ENCODE results near the gene CENPC. TPM values are rescaled to one million over a fixed set of nuclear protein-coding genes. Genes with fewer than 3 reads are reported as not detected.

Gene CENPC
- total RNA-seq, 2 donors from 2014 or later = 22.9 to 32.3 TPM

DNA sequence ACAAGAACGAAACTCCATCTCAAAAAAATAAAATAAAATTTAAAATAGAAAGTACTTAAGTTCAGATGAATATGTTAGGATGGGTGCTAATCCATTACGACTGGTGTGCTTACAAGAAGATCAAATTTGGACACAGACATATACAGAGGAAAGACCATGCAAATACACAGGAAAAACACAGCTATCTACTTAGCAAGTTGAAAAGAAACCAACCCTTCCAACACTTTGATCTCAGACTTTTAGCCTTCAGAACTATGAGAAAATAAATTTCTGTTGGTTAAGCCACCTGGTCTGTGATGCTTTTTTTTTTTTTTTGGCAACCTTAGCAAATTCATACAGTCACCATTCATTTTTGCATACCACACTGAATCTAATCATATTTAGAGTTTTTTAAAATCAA is 116.5 kb downstream of the CENPC start:
- no peak for DNase-seq
- 84% methylated on average over 2 of the region's 2 CpGs; no CpG with 5 or more reads in 1 of the 2 experiments for WGBS, 2 experiments (ENCODE audit: insufficient coverage in 1 of 2, insufficient read length in 1 of 2)
- no peak overlapping the region for H3K4me3 Mint-ChIP-seq

More for the DNA sequence above, 116.5 kb downstream of the CENPC start:
- H3K9me3 ChIP-seq (ENCODE audit: control insufficient read depth, low read length) = no peaks in the 10 kb centered on the region
- H3K4me3 ChIP-seq (ENCODE audit: low read length) = no peak overlapping the region
- H3K4me1 ChIP-seq (ENCODE audit: control insufficient read depth, insufficient read depth, low read length) = no peaks in the 10 kb centered on the region
- H3K9ac ChIP-seq (ENCODE audit: extremely low read depth, low read length, poor library complexity, severe bottlenecking) = no peak overlapping the region
- H3K27me3 ChIP-seq (ENCODE audit: control insufficient read depth, insufficient read depth, low read length, poor library complexity, severe bottlenecking) = no peaks in the 10 kb centered on the region
- H3K27me3 Mint-ChIP-seq (ENCODE audit: insufficient read depth) = no peaks in the 10 kb centered on the region
- no peak overlapping the region for H3K27ac Mint-ChIP-seq
- H3K9me3 Mint-ChIP-seq = peaks cover 2% of the 10 kb centered on the region
- peaks cover 2% of the 10 kb centered on the region for H3K4me1 Mint-ChIP-seq
- peaks cover 18% of the 10 kb centered on the region for H3K36me3 Mint-ChIP-seq (ENCODE audit: low read depth)
- peaks cover 7% of the 10 kb centered on the region for H3K36me3 ChIP-seq (ENCODE audit: control insufficient read depth, insufficient read depth, low read length)
- no peak overlapping the region for H3K27ac ChIP-seq (ENCODE audit: low read depth, low read length)
- TF ChIP-seq, protein P1, sequence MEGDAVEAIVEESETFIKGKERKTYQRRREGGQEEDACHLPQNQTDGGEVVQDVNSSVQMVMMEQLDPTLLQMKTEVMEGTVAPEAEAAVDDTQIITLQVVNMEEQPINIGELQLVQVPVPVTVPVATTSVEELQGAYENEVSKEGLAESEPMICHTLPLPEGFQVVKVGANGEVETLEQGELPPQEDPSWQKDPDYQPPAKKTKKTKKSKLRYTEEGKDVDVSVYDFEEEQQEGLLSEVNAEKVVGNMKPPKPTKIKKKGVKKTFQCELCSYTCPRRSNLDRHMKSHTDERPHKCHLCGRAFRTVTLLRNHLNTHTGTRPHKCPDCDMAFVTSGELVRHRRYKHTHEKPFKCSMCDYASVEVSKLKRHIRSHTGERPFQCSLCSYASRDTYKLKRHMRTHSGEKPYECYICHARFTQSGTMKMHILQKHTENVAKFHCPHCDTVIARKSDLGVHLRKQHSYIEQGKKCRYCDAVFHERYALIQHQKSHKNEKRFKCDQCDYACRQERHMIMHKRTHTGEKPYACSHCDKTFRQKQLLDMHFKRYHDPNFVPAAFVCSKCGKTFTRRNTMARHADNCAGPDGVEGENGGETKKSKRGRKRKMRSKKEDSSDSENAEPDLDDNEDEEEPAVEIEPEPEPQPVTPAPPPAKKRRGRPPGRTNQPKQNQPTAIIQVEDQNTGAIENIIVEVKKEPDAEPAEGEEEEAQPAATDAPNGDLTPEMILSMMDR (conservative IDR thresholded peaks at IDR 0.05) = no peak

Other genes starting within 250 kb of the CENPC start
- gene STAP1, start 13.2 kb upstream of the CENPC start, total RNA-seq = not detected
- 100 to 1,000 TPM in 1 of 2 donors, 10 to 100 TPM in 1; 83.1 to 117 TPM for gene UBA6, start 155.7 kb upstream of the CENPC start, total RNA-seq
- gene GNRHR, start 208.9 kb upstream of the CENPC start, total RNA-seq = not detected

Measured in endodermal cell (in vitro differentiated cells).